Endodermal cell (in vitro differentiated cells): ENCODE measurements around the gene SRPRB. TPM values are rescaled to one million over a fixed set of nuclear protein-coding genes. Genes with fewer than 3 reads are reported as not detected.

Source experiments
- DNase-seq: peaks from one replicate; pipeline ENCODE4 v3.0.0-alpha.2; 2017
- H3K27ac ChIP-seq: 2 replicates; pipeline ENCODE4 v1.5.1; 2013; ENCODE audit warnings: mild to moderate bottlenecking, low read depth, low read length, moderate library complexity
- H3K27me3 ChIP-seq: 2 replicates; pipeline ENCODE4 v1.6.1; 2013; ENCODE audit warnings: mild to moderate bottlenecking, low read length, moderate library complexity; ENCODE audit not compliant: insufficient read depth, control insufficient read depth, poor library complexity, severe bottlenecking
- H3K36me3 ChIP-seq: 2 replicates; pipeline ENCODE4 v1.7.0; 2013; ENCODE audit warnings: mild to moderate bottlenecking, low read length, moderate library complexity; ENCODE audit not compliant: control insufficient read depth, insufficient read depth
- H3K4me1 ChIP-seq: one replicate; pipeline ENCODE4 v1.7.0; 2013; ENCODE audit warnings: low read length; ENCODE audit not compliant: control insufficient read depth, insufficient read depth
- H3K4me3 ChIP-seq: 2 replicates; pipeline ENCODE4 v1.5.1; 2013; ENCODE audit warnings: mild to moderate bottlenecking, low read length, moderate library complexity
- H3K9ac ChIP-seq: 2 replicates; pipeline ENCODE4 v1.6.1; 2013; ENCODE audit warnings: mild to moderate bottlenecking, low read length, moderate library complexity; ENCODE audit not compliant: poor library complexity, severe bottlenecking; ENCODE audit errors: extremely low read depth
- H3K9me3 ChIP-seq: 2 replicates; pipeline ENCODE4 v1.6.1; 2013; ENCODE audit warnings: mild to moderate bottlenecking, low read length, moderate library complexity; ENCODE audit not compliant: control insufficient read depth
- H3K27ac Mint-ChIP-seq: 2 replicates; pipeline ENCODE4 v1.8.0; 2020; ENCODE audit warnings: mixed read lengths
- H3K27me3 Mint-ChIP-seq: 2 replicates; pipeline ENCODE4 v1.8.0; 2021; ENCODE audit warnings: mild to moderate bottlenecking, mixed read lengths; ENCODE audit not compliant: insufficient read depth
- H3K36me3 Mint-ChIP-seq: 2 replicates; pipeline ENCODE4 v1.8.0; 2020; ENCODE audit warnings: low read depth, mixed read lengths
- H3K4me1 Mint-ChIP-seq: 2 replicates; pipeline ENCODE4 v1.8.0; 2020; ENCODE audit warnings: mixed read lengths
- H3K4me3 Mint-ChIP-seq: 2 replicates; pipeline ENCODE4 v1.8.0; 2020; ENCODE audit warnings: mild to moderate bottlenecking, moderate library complexity, mixed read lengths
- H3K9me3 Mint-ChIP-seq: 2 replicates; pipeline ENCODE4 v1.8.0; 2020; ENCODE audit warnings: mild to moderate bottlenecking, mixed read lengths
- WGBS, 2 experiments: methylation state at CpG; one replicate each; pipeline versions ENCODE4 v1.1.5 to v1.1.7; 2013; ENCODE audit warnings: missing lambda C conversion rate in 2 of 2, mixed read lengths in 1 of 2; ENCODE audit not compliant: insufficient coverage in 1 of 2, insufficient read length in 1 of 2; 5-methylcytosine and 5-hydroxymethylcytosine counted together
- total RNA-seq, 2 donors: library from RNA; stranded (reverse); fragmentation: NEBNext Ultra II Directional in 1 of 2; extraction: Animal tissue kit (Norgen Biotek cat#: 25700) in 1 of 2; gene quantifications; 2 replicates in 1 of 2; 3 replicates in 1 of 2; pipeline ENCODE4 v1.2.1, GENCODE V29; 2021
- TF ChIP-seq, protein P1 (sequence below): fragments of 200-600 bp; sonication (generic); conservative IDR thresholded peaks from 2 replicates; pipeline ENCODE4 v1.5.0; 2021; ENCODE audit warnings: antibody characterized with exemption, mild to moderate bottlenecking

The SRPRB gene
- total RNA-seq, 2 donors from 2014 or later, result 26.1 to 33.6 TPM

DNA sequence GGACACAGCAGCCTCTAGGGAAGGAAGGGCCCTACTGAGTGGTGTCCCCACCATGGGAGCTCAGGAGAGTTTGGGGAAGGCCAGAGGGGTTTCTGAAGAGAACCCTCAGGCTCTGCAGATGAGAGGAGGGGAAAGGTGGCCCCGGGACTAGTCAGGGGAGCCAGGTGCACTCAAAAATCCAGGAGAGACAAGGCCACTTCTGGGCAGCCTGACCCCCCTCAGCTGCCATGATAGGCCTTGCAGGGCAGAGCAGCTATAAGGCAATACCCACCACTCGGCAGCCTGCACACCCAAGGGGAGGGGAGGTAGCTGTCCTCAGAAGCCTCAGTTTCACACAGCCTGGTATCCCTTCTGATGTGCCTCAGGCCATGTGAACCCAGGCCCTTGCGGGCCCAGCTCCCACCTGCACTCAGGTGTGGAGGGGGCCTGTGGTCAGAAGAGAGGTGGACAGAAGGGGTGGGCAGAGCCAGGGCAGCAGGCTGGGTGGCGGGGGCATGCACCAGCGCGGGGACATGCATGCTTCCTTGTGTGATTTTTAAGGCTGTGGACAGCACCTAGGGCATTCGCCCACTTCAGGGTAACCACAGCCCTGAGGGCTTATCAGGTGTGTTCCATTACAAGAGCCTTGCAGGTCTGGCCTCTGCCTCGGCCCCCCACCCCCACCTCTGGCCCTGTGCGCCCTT is 34.6 kb downstream of the SRPRB start:
- Mint-ChIP-seq H3K36me3 (no peaks in the 10 kb centered on the region), H3K4me3 (no peak overlapping the region), H3K27me3 (peaks cover 9% of the 10 kb centered on the region), H3K27ac (no peak overlapping the region), H3K9me3 (no peaks in the 10 kb centered on the region), H3K4me1 (peaks cover 5% of the 10 kb centered on the region)
- Histone ChIP-seq H3K9ac (no peak overlapping the region), H3K4me1 (no peaks in the 10 kb centered on the region), H3K27me3 (no peaks in the 10 kb centered on the region), H3K36me3 (no peaks in the 10 kb centered on the region), H3K27ac (no peak overlapping the region), H3K4me3 (no peak overlapping the region), H3K9me3 (no peaks in the 10 kb centered on the region)
- TF ChIP-seq, protein P1, sequence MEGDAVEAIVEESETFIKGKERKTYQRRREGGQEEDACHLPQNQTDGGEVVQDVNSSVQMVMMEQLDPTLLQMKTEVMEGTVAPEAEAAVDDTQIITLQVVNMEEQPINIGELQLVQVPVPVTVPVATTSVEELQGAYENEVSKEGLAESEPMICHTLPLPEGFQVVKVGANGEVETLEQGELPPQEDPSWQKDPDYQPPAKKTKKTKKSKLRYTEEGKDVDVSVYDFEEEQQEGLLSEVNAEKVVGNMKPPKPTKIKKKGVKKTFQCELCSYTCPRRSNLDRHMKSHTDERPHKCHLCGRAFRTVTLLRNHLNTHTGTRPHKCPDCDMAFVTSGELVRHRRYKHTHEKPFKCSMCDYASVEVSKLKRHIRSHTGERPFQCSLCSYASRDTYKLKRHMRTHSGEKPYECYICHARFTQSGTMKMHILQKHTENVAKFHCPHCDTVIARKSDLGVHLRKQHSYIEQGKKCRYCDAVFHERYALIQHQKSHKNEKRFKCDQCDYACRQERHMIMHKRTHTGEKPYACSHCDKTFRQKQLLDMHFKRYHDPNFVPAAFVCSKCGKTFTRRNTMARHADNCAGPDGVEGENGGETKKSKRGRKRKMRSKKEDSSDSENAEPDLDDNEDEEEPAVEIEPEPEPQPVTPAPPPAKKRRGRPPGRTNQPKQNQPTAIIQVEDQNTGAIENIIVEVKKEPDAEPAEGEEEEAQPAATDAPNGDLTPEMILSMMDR, result no peak
- WGBS, 2 experiments, result 90 to 100% methylated on average over 4 to 9 of the region's 9 CpGs
- no peak for DNase-seq

DNA sequence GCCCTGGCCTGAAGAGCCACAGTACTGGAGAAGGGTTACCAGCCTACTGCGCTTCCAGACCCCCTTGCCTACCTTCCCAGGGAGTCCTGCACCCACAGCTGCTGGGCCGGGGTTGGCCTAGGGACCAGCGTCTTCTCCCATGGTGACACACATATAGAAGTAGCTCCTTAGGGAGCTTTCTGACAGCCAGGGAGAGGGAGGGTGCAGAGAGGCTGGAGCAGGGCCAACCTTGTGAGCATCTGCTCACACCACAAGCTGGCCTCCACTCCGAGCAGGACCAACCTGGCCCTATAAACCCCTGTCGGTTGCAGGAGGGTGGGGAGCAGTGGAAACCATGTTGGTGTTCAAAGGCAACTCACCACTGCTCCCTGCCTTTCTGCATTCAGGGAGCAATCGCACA is 35.2 kb downstream of the SRPRB start:
- peaks cover 6% of the 10 kb centered on the region for H3K4me1 Mint-ChIP-seq
- Histone ChIP-seq H3K4me1 (no peaks in the 10 kb centered on the region), H3K36me3 (no peaks in the 10 kb centered on the region), H3K9me3 (no peaks in the 10 kb centered on the region), H3K4me3 (no peak overlapping the region), H3K9ac (no peak overlapping the region), H3K27me3 (no peaks in the 10 kb centered on the region), H3K27ac (no peak overlapping the region)
- H3K27ac Mint-ChIP-seq, result no peak overlapping the region
- no peak overlapping the region for H3K4me3 Mint-ChIP-seq
- peaks cover 9% of the 10 kb centered on the region for H3K27me3 Mint-ChIP-seq
- no peak for DNase-seq
- no peaks in the 10 kb centered on the region for H3K9me3 Mint-ChIP-seq
- H3K36me3 Mint-ChIP-seq, result no peaks in the 10 kb centered on the region
- WGBS, 2 experiments, result 94 to 96% methylated on average over 5 to 6 of the region's 6 CpGs
- TF ChIP-seq, protein P1, result no peak

DNA sequence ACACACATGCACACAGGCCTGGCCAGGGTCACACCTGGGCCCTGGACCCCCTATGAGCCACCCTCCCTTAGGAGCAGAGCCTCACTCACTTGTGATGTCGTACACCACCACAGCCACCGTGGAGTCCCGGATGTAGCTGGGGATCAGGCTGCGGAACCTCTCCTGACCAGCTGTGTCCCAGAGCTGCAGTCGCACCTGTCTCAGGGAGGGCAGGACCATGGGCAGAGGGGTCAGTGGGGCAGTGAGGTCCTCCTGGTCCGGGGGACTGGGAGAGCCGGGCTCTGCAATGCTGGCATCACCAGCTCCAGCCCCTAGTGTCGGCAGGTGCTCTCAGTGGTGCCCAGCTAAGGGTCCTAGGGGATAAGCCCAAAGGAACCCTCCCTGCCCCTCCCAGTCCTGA is 35.6 kb downstream of the SRPRB start:
- no peak overlapping the region for H3K4me3 ChIP-seq
- Mint-ChIP-seq H3K9me3 (no peaks in the 10 kb centered on the region), H3K4me1 (peaks cover 6% of the 10 kb centered on the region), H3K27me3 (peaks cover 9% of the 10 kb centered on the region), H3K4me3 (no peak overlapping the region), H3K36me3 (no peaks in the 10 kb centered on the region), H3K27ac (no peak overlapping the region)
- no peaks in the 10 kb centered on the region for H3K4me1 ChIP-seq
- H3K27ac ChIP-seq, result no peak overlapping the region
- WGBS, 2 experiments, result 89 to 95% methylated on average over 3 to 8 of the region's 8 CpGs
- no peak overlapping the region for H3K9ac ChIP-seq
- no peaks in the 10 kb centered on the region for H3K9me3 ChIP-seq
- no peaks in the 10 kb centered on the region for H3K36me3 ChIP-seq
- TF ChIP-seq, protein P1, result no peak
- DNase-seq, result no peak
- H3K27me3 ChIP-seq, result no peaks in the 10 kb centered on the region
